Endodermal cell (in vitro differentiated cells): ENCODE measurements around the gene MTX3. TPM values are rescaled to one million over a fixed set of nuclear protein-coding genes. Genes with fewer than 3 reads are reported as not detected.

Experiments
- DNase-seq: peaks from one replicate; pipeline ENCODE4 v3.0.0-alpha.2; 2017
- H3K27ac ChIP-seq: 2 replicates; pipeline ENCODE4 v1.5.1; 2013; ENCODE audit warnings: mild to moderate bottlenecking, low read depth, low read length, moderate library complexity
- H3K27me3 ChIP-seq: 2 replicates; pipeline ENCODE4 v1.6.1; 2013; ENCODE audit warnings: mild to moderate bottlenecking, low read length, moderate library complexity; ENCODE audit not compliant: insufficient read depth, control insufficient read depth, poor library complexity, severe bottlenecking
- H3K36me3 ChIP-seq: 2 replicates; pipeline ENCODE4 v1.7.0; 2013; ENCODE audit warnings: mild to moderate bottlenecking, low read length, moderate library complexity; ENCODE audit not compliant: control insufficient read depth, insufficient read depth
- H3K4me1 ChIP-seq: one replicate; pipeline ENCODE4 v1.7.0; 2013; ENCODE audit warnings: low read length; ENCODE audit not compliant: control insufficient read depth, insufficient read depth
- H3K4me3 ChIP-seq: 2 replicates; pipeline ENCODE4 v1.5.1; 2013; ENCODE audit warnings: mild to moderate bottlenecking, low read length, moderate library complexity
- H3K9ac ChIP-seq: 2 replicates; pipeline ENCODE4 v1.6.1; 2013; ENCODE audit warnings: mild to moderate bottlenecking, low read length, moderate library complexity; ENCODE audit not compliant: poor library complexity, severe bottlenecking; ENCODE audit errors: extremely low read depth
- H3K9me3 ChIP-seq: 2 replicates; pipeline ENCODE4 v1.6.1; 2013; ENCODE audit warnings: mild to moderate bottlenecking, low read length, moderate library complexity; ENCODE audit not compliant: control insufficient read depth
- H3K27ac Mint-ChIP-seq: 2 replicates; pipeline ENCODE4 v1.8.0; 2020; ENCODE audit warnings: mixed read lengths
- H3K27me3 Mint-ChIP-seq: 2 replicates; pipeline ENCODE4 v1.8.0; 2021; ENCODE audit warnings: mild to moderate bottlenecking, mixed read lengths; ENCODE audit not compliant: insufficient read depth
- H3K36me3 Mint-ChIP-seq: 2 replicates; pipeline ENCODE4 v1.8.0; 2020; ENCODE audit warnings: low read depth, mixed read lengths
- H3K4me1 Mint-ChIP-seq: 2 replicates; pipeline ENCODE4 v1.8.0; 2020; ENCODE audit warnings: mixed read lengths
- H3K4me3 Mint-ChIP-seq: 2 replicates; pipeline ENCODE4 v1.8.0; 2020; ENCODE audit warnings: mild to moderate bottlenecking, moderate library complexity, mixed read lengths
- H3K9me3 Mint-ChIP-seq: 2 replicates; pipeline ENCODE4 v1.8.0; 2020; ENCODE audit warnings: mild to moderate bottlenecking, mixed read lengths
- WGBS, 2 experiments: methylation state at CpG; one replicate each; pipeline versions ENCODE4 v1.1.5 to v1.1.7; 2013; ENCODE audit warnings: missing lambda C conversion rate in 2 of 2, mixed read lengths in 1 of 2; ENCODE audit not compliant: insufficient coverage in 1 of 2, insufficient read length in 1 of 2; 5-methylcytosine and 5-hydroxymethylcytosine counted together
- total RNA-seq, 2 donors: library from RNA; stranded (reverse); fragmentation: NEBNext Ultra II Directional in 1 of 2; extraction: Animal tissue kit (Norgen Biotek cat#: 25700) in 1 of 2; gene quantifications; 2 replicates in 1 of 2; 3 replicates in 1 of 2; pipeline ENCODE4 v1.2.1, GENCODE V29; 2021
- TF ChIP-seq, protein P1 (sequence below): fragments of 200-600 bp; sonication (generic); conservative IDR thresholded peaks from 2 replicates; pipeline ENCODE4 v1.5.0; 2021; ENCODE audit warnings: antibody characterized with exemption, mild to moderate bottlenecking

The MTX3 gene
- total RNA-seq, 2 donors from 2014 or later: 25.7 to 39.7 TPM

DNA sequence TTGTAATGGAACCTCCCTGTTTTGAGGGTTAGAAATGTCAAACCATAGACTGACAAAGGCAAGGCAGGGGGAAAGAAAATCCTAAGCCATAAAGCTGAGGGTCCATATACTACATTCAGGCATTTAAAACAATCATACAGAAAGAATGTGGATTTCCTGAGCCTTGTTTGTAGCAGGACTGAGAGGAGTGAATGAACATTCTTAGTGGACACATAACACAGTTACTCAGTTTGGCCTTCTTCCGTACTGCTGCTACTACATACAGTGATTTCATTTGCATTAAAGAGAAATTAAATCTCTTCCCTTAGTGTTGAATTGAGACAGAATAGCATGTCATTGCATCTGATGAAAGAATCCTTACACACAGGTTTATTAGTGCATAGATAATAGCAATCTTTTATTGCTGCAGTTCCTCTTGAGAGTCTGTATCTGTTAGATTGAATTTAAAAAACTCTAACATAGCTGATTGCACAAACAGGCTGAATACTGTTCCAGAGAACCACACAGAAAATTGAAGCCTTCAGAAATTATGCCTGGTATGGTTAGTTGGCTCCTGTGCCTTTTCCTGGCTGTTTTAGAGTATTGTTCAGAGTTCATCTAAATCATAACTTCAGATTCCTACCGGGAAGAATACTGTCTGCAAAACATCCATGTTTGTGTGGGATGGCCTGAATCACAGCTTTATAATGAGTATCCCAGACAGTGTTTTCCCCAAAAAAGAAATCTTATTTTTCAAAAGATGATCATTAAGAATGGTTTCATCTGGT, 2.0 kb upstream of the MTX3 start:
- DNase-seq: no peak
- no peak overlapping the region for H3K9ac ChIP-seq
- Mint-ChIP-seq H3K4me3 (no peak overlapping the region), H3K9me3 (peaks cover 3% of the 10 kb centered on the region), H3K27me3 (peaks cover 20% of the 10 kb centered on the region), H3K27ac (no peak overlapping the region), H3K36me3 (peaks cover 9% of the 10 kb centered on the region), H3K4me1 (peaks cover 14% of the 10 kb centered on the region)
- TF ChIP-seq, protein P1, sequence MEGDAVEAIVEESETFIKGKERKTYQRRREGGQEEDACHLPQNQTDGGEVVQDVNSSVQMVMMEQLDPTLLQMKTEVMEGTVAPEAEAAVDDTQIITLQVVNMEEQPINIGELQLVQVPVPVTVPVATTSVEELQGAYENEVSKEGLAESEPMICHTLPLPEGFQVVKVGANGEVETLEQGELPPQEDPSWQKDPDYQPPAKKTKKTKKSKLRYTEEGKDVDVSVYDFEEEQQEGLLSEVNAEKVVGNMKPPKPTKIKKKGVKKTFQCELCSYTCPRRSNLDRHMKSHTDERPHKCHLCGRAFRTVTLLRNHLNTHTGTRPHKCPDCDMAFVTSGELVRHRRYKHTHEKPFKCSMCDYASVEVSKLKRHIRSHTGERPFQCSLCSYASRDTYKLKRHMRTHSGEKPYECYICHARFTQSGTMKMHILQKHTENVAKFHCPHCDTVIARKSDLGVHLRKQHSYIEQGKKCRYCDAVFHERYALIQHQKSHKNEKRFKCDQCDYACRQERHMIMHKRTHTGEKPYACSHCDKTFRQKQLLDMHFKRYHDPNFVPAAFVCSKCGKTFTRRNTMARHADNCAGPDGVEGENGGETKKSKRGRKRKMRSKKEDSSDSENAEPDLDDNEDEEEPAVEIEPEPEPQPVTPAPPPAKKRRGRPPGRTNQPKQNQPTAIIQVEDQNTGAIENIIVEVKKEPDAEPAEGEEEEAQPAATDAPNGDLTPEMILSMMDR: no peak
- H3K36me3 ChIP-seq: peaks cover 13% of the 10 kb centered on the region
- H3K4me3 ChIP-seq: no peak overlapping the region
- WGBS, 2 experiments: 100% methylated on average over 2 of the region's 2 CpGs; no CpG with 5 or more reads in 1 of the 2 experiments
- H3K4me1 ChIP-seq: no peaks in the 10 kb centered on the region
- no peaks in the 10 kb centered on the region for H3K9me3 ChIP-seq
- no peak overlapping the region for H3K27ac ChIP-seq
- peaks cover 16% of the 10 kb centered on the region for H3K27me3 ChIP-seq

DNA sequence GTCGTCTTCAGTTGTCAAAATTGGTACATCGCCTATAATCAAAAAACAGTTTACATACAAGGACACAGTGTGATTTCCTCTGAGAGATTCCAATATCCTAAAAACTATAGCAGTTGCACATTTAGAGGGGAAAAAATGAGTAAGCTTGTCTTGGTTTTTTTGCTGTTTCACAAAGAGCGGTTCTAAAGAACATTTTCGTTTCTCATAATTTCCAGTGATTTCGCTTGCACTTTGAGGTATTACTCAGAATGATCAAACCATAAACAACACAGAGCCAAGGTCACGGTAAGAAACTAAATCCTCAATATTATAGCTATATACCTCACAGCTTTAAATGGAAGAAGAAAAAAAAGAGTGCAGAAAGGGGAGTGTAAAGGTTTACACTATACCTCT, 861 bp downstream of the MTX3 start:
- no peaks in the 10 kb centered on the region for H3K4me1 ChIP-seq
- no peak for DNase-seq
- no peak overlapping the region for H3K27ac ChIP-seq
- Mint-ChIP-seq H3K27ac (peak overlapping the region; percentile 96), H3K4me1 (peaks cover 14% of the 10 kb centered on the region), H3K9me3 (peaks cover 3% of the 10 kb centered on the region), H3K27me3 (peaks cover 14% of the 10 kb centered on the region), H3K36me3 (peaks cover 33% of the 10 kb centered on the region), H3K4me3 (peak overlapping the region; percentile 84)
- no peaks in the 10 kb centered on the region for H3K9me3 ChIP-seq
- H3K9ac ChIP-seq: peak overlapping the region; percentile 76
- H3K36me3 ChIP-seq: peaks cover 40% of the 10 kb centered on the region
- WGBS, 2 experiments: 82 to 100% methylated on average over 1 to 6 of the region's 6 CpGs
- H3K27me3 ChIP-seq: peaks cover 16% of the 10 kb centered on the region
- H3K4me3 ChIP-seq: peak overlapping the region; percentile 90
- TF ChIP-seq, protein P1: no peak

DNA sequence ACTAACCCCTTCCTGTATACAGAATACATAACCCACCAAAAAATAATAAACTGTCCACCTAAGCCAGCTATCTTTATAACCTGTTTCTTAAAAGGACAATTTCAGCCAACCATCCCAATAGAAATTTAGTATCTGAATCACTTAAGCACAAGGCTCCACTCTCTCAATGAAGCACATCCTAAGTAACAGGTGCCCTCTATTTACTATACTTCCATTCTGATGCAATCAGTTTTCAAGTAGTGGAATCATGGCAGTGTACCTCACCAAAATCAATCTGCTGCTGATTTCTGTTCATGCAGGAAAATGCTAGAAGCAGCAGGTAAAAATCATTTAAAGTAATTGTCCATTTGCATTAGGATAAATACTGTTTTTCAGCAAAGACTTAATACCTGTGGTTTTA, 4.8 kb downstream of the MTX3 start:
- TF ChIP-seq, protein P1: no peak
- H3K4me1 ChIP-seq: no peaks in the 10 kb centered on the region
- H3K36me3 Mint-ChIP-seq: peaks cover 57% of the 10 kb centered on the region
- H3K27me3 ChIP-seq: no peaks in the 10 kb centered on the region
- no peak for DNase-seq
- no peak overlapping the region for H3K4me3 Mint-ChIP-seq
- no peaks in the 10 kb centered on the region for H3K9me3 ChIP-seq
- no peaks in the 10 kb centered on the region for H3K9me3 Mint-ChIP-seq
- H3K27me3 Mint-ChIP-seq: no peaks in the 10 kb centered on the region
- H3K27ac ChIP-seq: no peak overlapping the region
- H3K4me3 ChIP-seq: no peak overlapping the region
- no peak overlapping the region for H3K27ac Mint-ChIP-seq
- peaks cover 8% of the 10 kb centered on the region for H3K4me1 Mint-ChIP-seq
- H3K9ac ChIP-seq: no peak overlapping the region
- peaks cover 77% of the 10 kb centered on the region for H3K36me3 ChIP-seq
